MM.1S (cell line): ENCODE results near the gene TRIM28.

ENCODE experiments used
- EZH2 ChIP-seq: fragments of 300-600 bp; sonication (generic); optimal IDR thresholded peaks from 2 replicates; pipeline ENCODE3; 2017; ENCODE audit warnings: low read depth, mild to moderate bottlenecking, antibody characterized with exemption, low read length, mixed read lengths
- TF ChIP-seq, protein P1 (sequence below): fragments of 300-600 bp; sonication (generic); IDR thresholded peaks from 2 replicates; pipeline ENCODE4 v1.5.1; 2016; ENCODE audit warnings: antibody characterized with exemption, low read length, mixed read lengths

DNA sequence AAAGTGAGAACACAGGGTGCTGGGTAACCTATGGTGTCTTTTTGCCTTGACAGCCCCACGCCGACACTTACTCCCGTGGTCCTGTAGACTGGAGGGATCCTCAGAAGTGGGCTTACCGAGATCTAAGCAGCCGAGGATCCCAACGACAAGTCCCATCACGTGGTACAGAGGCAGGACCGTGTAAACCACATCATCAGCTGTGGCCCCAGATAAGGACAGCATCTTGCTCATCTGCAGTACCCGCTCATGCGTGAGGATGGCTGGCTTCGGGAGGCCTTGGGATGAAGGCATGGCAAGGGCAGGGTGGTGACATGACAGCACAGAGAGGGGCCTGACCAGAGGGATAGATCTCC, 34.2 kb upstream of the TRIM28 start:
- TF ChIP-seq, protein P1, sequence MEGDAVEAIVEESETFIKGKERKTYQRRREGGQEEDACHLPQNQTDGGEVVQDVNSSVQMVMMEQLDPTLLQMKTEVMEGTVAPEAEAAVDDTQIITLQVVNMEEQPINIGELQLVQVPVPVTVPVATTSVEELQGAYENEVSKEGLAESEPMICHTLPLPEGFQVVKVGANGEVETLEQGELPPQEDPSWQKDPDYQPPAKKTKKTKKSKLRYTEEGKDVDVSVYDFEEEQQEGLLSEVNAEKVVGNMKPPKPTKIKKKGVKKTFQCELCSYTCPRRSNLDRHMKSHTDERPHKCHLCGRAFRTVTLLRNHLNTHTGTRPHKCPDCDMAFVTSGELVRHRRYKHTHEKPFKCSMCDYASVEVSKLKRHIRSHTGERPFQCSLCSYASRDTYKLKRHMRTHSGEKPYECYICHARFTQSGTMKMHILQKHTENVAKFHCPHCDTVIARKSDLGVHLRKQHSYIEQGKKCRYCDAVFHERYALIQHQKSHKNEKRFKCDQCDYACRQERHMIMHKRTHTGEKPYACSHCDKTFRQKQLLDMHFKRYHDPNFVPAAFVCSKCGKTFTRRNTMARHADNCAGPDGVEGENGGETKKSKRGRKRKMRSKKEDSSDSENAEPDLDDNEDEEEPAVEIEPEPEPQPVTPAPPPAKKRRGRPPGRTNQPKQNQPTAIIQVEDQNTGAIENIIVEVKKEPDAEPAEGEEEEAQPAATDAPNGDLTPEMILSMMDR: no peak
- TF ChIP-seq EZH2: no peak
